ENCODE measurements around the gene ZNF469.

Gene ZNF469

DNA sequence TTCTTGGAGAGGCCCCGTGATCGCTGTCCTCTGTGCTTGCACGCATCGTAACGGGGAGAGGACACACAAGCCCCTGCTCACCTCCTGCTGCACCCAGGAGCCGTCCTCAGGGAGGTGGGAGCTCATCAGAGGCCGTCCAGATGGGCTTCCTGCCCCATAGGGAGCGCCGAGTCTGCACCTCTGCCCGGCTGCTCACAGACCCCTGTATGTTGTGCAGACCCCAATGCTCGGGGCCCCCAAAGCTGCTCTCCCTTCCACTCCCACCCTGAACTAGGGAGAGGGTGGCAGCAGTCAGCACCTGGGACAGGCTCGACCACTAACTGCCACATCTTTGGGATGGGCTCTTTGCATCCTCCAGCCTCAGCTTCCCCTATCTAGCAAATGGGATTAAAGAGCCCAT, 4.4 kb upstream of the ZNF469 start:
- no peak for DNase-seq

DNA sequence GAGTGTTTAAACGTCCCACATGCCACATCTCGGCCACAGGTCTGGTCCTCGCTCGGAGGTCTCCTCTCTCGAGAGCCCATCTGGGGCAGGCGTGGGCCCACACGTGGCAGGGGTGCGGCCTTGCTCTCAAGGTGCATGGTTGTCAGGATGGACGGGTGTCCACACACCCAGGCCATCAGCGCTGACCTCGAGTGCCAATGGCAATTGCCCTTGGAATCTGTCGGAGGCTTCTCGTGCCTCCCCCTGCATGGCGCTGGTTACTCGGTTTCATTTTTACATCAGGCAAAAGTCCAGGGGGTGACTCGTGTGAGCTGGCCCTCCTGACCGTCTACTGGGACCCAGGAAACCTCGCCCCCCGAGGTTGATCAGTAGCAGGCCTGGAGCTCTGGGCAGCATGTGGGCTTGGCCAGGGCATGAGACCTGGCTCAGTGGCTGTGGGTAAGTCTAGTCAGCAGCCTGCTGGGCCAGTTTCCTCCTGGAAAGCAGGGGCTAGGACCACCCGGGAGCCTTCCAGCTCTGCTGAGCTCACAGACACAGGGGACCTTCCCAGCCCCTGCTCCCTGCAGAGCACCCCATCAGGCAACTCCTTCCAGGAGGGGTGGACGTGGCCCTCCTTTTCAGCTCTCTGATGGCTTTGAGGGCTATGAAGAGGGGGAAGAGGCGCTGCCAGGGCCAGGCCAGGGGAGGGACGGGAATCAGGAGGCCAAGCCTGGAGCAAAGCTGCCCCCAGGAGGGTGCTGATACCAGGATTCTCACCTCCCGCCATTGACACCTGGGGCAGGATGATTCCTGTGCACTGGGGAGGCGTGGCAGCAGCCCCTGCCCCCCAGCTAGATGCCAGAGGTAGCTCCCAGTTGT, 3.7 kb upstream of the ZNF469 start:
- DNase-seq, result no peak

DNA sequence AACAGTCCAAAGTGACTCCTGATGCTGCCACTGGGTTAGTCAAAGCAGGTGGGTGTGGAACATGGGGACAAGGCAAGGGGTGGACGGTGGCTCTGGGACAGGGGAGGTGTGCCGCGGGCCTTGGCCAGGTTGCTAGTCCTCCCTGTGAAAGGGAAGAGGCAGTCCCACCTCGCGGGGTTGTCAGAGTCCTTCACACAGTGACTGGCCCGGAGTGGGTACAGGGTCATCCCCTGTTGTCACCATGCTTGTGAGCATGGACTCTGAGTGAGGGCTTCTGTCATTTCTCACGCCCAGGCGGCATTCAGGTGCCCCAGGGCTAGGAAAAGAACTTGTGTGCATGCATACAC, 3.1 kb upstream of the ZNF469 start:
- no peak for DNase-seq

DNA sequence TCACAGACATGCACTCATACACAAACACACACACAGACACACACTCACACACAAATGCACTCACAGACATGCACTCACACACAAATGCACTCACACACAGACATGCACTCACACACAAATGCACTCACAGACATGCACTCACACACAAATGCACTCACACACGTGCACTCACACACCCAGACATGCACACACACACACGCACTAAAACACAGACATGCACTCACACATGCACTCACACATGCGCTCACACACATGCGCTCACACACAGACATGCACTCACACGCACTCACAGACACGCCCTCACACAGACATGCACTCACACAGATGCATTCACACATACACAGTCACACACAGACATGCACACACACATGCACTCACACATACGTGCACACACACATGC, 2.7 kb upstream of the ZNF469 start:
- DNase-seq, result no peak

DNA sequence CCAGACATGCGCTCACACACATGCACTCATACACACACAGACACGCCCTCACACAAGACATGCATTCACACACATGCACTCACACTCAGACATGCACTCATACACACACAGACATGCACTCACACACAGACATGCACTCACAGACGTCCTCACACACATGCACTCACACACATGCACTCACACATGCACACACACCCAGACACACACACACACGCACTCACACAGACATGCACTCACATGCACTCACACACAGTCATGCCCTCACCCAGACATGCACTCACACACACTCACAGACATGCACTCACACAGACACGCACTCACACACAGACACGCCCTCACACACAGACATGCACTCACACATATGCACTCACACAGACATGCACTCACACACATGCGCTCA, 2.1 kb upstream of the ZNF469 start:
- DNase-seq, result no peak

DNA sequence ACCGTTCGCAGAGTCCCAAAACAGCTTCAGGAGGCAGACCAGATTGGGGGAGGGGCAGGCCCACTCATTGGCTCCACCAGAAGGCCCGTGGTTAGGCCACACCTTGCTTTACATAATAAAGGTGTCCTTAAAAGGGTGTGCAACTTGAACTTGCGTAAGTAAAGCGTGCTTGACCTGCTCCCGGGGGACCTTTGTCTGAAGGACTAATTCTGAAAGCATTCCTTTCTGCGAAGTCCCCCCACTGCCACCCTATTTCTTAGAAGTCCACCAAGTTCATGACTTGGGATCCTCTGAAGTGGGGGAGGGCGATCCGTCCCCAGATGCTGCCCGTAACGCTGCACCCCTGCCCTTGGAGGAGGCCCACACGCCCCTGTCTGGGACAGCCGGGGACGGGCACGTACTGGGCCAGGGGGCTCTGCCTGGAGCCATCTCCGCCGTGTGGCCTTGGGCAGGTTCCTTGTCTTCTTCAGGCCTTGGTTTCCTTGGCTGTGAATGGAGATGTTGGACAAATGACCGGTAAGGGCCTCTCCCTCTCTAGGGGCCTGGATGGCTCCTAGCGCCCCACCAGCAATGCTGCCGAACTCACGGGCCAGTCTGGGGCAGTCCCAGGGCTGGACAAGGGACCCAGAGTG, 823 bp upstream of the ZNF469 start:
- no peak for DNase-seq

DNA sequence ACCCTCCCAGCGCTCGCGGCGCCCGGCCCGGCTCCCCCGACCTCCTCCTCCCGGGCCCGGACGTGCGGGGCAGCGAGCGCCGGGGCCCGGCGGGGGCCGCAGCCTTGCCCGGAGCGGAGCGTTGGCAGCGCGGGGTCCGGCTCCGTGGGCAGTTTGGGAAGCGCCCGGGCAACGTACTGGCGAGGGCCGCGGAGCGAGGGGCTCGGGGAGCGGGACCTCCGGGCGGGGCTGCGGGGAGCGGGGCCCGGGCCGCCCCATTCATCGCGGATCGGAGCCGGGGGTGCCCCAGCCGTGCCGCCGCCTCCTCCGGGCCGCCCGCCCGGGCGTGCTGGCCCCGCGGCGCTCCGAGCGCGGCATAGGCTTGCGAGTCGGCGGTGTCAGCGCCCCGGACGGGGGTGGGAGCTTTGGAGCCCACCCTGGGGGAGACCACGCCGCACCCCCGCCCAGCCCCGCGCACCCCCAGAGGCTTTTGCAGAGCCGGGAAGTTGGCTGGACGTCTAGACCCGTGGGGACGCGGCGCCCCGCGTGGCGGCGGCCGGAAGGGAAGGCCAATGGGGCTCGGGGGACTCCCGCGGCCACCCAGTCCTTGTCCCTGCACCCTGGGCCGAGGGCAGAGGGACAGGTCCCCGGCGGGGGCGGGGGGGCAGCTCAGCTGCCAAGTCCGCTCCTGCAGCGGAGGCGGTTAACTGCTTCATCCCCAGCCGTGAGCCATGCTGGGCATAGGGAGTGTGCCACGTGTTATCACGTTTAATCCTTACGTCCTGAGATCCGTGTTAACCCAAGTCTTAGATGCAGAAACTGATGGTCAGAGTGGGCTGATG, 852 bp downstream of the ZNF469 start:
- peak; percentile 33 for DNase-seq

DNA sequence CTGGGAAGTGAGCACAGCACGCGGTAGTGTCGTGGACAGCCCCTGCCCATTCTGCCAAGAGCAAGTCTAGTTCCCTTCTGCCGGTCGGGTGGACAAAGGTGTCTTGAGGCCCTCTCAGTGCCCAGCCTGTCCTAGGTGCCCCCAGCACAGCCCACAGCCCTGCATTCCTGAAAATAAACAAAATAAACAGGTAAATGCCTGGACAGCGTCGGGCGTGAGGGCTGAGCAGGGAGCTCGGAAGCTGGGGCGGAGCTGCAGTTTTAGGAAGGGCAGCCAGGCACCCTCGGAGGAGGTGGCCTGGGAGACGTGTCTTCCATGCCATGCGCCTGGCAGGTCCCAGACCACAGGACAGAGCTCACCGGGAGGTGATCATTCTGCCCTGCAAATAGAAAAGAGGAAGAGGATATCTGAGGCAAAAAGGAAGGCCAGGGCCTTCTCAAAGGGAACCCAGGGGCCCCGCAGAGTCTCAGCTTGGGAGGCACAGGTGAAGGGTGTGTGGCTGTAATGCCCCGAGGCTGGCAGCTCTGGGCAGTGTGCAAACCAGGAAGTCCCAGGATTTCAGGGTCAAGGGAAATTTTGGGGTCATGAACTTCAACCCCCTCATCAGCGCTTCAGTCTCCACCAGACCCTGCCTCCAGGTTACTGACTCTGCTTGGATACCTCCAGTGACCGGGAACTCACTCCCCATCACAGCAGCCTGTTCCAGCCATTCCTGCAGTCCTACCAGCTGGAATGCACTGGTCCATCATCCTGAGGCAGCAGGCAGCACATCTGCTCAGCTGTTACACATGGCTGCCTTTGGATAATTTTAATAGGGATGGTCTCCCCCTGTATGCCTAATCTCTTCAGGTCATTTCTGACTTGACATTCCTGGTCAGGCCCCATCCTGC, 1.7 kb downstream of the ZNF469 start:
- peak; percentile 11 for DNase-seq

DNA sequence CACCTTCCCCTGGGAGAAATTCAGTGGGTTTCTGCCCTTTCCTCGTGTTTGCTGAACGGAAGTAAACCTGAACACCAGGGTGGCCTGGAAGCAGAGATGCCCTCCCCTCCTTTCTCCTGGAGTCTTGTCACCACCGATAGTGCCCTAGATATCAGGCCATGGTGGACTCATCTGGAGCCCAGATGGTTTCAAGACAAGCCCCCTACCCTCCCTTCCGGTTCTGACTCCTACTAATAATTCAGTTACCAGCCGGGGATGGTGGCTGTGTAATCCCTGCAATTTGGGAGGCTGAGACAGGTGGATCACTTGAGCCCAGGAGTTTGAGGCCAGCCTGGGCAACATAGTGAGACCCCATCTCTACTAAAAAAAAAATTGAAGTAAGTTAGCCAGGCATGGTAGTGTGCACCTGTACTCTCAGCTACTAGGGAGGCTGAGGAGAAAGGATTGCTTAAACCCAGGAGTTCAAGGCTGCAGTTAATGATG, 2.4 kb downstream of the ZNF469 start:
- no peak for DNase-seq

DNA sequence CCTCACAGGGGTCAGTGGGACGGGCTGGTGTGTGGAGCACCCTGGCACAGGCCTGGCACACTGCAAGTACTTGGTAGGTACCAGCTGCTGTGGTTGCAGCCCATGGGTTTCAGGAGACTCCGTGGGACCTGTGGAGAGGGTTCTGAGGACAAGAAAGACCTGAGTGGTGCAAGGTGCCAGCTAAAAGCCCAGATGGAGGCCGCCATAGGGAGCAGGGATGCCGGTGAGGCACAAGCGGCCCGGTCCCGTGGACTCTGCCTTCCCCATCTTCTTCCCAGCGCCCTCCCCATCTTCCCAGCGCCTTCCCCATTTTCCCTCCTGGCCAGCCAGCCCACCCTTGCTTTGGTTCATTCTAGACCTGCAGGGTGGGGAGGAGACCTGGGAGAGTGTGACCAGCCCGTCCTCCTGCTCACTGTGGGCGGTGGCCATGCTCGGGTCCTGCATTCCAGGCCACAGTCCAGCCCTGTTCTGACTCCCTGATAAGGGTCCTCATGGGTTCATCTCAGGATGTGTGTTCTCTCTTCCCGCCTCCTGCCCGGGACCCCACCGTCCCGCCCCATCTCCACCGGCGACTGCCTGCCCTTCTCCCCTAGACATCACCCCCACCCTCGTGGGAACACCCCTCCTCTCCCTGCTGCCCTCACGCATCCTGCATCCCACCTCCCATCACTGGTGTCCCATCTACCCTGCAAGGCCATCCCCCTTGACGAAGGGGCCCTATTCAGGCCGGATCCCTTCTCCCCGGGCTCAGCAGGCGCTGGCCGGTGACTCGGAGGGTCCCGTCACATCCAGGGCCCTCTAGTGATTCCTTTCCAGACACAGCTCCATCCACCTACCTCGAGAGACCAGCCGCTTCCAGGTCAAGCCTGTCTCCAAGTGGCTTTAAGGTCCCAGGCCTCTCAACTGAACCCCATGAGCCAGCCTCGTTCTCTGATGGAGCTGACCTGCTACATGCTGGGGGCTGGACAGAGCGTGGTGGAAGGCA, 3.4 kb downstream of the ZNF469 start:
- no peak for DNase-seq

DNA sequence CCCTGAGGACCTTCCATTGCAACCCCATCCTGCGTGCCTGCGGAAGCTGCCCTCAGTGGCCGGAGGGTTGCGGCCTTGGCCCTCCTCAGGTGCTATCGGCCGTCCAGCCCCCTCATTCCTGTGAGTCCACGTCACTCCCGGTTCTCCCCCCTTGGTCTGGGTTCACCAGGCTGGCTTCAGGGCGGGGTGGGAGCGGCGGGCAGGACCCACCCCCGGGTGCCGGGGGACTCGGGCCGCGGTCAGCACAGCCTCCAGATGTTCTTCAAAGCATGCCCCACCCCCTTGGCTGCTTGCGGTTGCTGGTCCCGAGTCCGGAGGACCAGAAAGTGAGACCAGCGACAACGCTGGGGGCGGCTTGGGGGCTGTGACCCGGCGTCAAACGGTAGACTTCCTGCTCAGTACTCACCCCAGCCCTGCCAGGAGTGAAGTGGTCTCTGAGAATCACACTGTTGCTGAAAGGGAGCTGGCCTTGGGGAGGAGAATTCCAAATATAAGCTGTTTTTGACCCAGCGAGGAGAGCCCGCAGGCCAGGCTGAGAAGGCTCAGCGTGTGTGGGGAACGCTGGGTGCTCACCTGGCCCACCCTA, 4.5 kb downstream of the ZNF469 start:
- no peak for DNase-seq

DNA sequence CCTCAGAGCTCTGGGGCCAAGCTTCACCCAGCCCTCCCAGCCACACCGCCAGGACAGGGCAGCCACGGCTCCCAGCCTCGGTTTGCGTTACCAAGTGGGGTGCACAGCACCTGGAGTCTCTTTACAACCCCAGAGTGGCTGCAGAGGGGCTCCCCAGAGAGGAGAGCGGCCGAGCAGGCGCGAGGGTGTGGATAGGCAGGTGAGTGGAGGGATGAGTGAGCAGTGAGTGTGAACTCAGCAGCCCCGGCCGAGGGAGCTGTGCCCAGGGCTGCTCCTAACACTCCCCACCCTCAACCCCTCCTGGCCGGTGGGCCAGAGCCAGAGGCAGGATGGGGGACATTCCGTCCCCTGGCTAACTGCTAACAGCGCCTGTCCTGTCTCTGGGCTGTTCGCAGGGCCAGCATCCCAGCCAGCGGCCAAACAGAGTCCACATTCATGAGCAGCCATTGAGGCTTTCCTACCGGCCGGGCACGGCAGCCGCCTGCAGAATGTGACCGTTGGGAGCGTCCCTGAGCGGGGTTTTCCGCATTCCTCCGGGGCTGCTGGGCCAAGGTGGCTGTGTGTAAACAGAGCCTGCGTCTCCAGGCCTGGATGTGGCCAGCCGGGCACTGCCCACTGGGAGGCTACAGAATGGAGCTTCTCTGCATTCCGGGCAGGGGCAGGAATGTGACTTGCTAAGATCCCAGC, 5.3 kb downstream of the ZNF469 start:
- no peak for DNase-seq

DNA sequence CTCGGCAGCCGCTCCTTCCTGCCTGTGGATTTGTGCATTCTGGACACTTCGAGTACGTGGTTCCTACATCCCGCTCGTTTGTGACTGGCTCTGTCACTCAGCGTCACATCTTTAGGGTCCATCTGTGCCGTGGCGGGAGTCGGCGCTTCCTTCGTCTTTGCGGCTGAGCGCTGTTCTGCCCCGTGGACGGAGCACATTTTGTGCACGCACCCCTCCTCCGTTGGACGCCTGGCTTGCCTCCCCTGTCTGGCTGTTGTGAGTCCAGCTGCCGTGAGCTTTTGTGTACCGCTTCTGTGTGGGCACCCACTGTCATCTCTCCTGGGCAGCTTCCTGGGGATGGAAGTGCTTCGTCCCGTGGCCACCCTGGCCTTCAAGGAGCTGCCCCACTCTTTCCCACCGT, 6.4 kb downstream of the ZNF469 start:
- DNase-seq, result no peak

DNA sequence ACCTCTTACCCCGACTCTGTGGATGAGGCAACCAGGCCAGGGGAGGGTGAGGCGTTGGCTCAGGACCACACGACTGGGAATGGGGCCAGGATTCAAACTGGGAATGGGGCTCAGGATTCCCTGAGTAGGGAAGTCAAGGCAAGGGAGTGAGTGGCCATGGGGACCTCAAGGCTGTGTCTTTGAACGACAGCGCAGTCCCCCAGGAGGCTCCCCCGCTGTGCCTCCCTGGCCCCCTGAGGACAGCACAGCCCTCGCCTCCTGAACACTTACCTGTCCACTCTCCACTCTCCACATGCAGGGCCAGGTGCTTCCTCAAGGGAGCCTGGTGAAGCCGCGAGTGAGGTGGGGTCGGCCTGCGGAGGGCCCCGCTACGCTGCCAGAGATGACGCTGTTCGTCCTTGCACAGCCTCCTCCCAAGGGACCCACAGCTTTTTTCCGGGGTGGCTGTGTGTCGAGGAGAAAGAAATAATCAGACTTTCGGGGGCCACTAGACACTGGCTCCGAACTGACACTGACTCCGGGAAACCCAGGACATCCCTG, 6.9 kb downstream of the ZNF469 start:
- no peak for DNase-seq

DNA sequence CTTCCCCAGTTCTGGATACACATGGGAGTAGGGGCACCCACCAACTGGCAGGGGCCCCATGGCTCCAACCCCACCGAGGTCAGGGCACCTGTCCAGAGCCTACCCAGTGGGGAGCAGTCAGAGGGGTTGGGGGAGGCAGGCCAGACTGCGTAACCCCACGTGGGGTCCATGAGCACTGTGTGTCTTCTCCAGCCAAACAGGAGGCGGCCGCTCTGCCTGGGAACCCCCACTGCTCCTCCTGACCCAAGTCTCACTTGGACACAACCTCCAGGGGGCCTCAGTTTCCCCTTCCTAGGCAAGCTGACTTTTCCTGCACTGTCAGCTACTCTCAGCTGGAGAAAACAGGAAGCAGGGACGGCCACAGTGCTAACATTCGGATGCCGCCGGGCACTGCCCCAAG, 7.5 kb downstream of the ZNF469 start:
- no peak for DNase-seq

DNA sequence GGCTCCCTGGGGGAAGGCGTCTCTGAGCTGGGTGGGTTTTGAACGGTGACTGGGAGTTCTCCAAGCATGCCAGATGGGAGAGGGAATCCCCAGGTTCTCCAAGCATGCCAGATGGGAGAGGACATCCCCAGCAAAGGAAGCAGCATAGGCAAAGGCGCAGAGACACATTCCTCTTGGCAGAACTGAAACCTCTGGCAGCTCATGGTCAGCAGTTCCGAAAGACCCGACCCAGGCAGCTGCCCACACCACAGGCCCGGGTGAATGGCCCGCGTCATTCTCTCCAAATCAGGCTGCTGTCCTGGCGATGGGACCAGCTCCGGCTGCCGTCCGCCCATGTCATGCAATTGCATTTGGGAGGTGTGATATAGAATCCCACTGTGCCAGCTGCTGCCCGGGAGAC, 8.0 kb downstream of the ZNF469 start:
- no peak for DNase-seq

DNA sequence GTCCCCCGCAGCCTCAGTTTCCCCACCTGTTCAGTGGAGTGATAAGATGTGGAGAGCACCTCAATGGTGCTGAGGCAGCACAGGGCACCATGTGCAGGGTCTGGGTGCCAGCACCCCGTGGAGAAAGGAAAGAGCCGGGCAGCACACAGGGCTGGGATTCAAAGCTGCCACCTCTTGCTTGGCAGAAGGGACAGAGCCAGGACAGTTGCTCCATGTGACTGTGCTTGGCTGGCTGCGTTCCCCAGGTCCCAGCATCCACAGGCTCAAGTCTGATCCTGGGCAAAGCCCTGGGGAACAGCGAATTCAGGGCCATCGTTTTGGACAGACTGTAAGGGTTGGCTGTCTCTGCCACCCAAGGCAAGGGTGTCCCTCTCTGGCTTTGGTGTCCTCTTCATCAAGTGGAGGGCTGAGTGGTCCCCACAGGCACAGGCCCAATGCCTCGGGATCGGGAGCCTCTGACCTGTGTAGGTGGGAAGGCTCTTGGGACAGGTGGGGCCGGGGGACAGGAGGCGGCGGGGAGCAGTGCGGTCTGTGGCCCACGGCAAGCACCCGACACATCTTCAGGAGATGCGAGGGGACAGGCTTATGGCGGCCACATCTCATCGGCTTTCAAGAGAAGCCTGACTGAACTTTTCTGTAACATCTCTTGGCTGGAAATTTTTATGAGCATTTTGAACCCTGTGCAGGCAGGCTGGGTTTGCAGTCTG, 8.5 kb downstream of the ZNF469 start:
- no peak for DNase-seq

DNA sequence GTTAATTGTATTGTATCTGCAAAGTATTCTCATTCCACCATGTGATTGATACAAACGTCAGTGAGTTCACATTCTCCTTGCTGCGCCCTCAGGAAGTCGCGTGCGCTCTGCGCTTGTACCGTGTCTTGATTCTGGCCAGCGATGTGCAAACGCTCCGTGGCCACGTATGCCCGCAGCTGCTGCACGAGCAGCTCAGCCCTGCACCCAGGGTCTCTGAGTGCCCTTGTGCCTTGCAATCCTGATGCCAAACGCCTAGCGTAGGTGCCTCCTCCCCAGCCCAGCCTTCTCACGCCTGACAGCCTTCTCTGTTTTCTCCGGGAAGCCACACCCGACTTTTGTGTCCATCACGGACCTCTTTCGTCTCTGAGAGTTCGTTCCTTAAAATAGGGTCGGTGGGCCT, 9.4 kb downstream of the ZNF469 start:
- DNase-seq, result no peak

DNA sequence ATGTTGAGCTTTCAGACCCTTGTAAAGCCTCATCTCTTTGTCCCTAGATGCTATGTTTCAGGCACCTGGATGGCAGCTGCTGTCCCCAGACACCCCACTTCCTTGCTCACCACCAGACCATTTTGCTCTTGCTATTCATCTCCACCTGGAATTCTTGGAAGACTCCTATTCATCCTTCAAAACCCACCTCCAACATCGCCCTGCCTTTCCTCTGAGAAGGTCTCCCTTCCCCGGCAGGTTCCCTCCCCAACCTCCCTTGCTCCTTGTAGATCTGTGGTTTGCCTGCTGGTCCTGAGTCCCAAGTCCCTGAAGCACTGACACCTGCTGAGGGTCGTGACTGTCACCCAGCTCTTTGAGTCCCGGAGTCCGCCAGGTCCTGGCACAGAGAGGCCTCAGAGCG, 9.9 kb downstream of the ZNF469 start:
- no peak for DNase-seq
